Tibial artery (tissue), 4 donors: ENCODE measurements around the gene CCDC85B.

Experiments used
- DNase-seq, 2 donors: peaks; one replicate each; pipeline ENCODE4 v3.0.0-alpha.2; 2019
- H3K27ac ChIP-seq, 2 donors: fragments of 200-600 bp; sonication (generic) in 1 of 2; 1 replicate in 1 of 2; 2 replicates in 1 of 2; pipeline ENCODE4 v1.5.1; 2018 to 2019; ENCODE audit warnings: mild to moderate bottlenecking in 1 of 2
- H3K27me3 ChIP-seq, 2 donors: fragments of 200-600 bp; sonication (generic) in 1 of 2; one replicate each; pipeline versions ENCODE4 v1.5.1 to v1.6.0; 2016 to 2019
- H3K36me3 ChIP-seq, 3 donors: fragments of 200-600 bp; sonication (generic) in 2 of 3; one replicate each; pipeline ENCODE4 v1.5.1; 2016 to 2019; ENCODE audit warnings: mild to moderate bottlenecking in 2 of 3
- H3K4me1 ChIP-seq, 4 donors: fragments of 200-600 bp; sonication (generic) in 2 of 4; 1 replicate in 3 of 4; 2 replicates in 1 of 4; pipeline ENCODE4 v1.5.1; 2016 to 2019
- H3K4me3 ChIP-seq, 2 donors: fragments of 200-600 bp; sonication (generic) in 1 of 2; 1 replicate in 1 of 2; 2 replicates in 1 of 2; pipeline ENCODE4 v1.5.1; 2018 to 2019; ENCODE audit warnings: mild to moderate bottlenecking in 2 of 2
- H3K9me3 ChIP-seq, 3 donors: fragments of 200-600 bp; sonication (generic) in 1 of 3; one replicate each; pipeline ENCODE4 v1.5.1; 2016 to 2019
- intact Hi-C: fragments of 100-400 bp; cut with DNase I; formaldehyde crosslinking; loops from one replicate; pipeline ENCODE4 v1.15.0; 2023; ENCODE audit warnings: low total_unique reads
- TF ChIP-seq, protein P1 (sequence below), 2 experiments: fragments of 200-600 bp in 1 of 2; fragments of 450-650 bp in 1 of 2; IDR thresholded peaks; one replicate each; pipeline ENCODE4 v1.5.1; 2017 to 2019; ENCODE audit warnings: antibody characterized with exemption in 2 of 2, mild to moderate bottlenecking in 1 of 2, moderate library complexity in 1 of 2

CCDC85B gene

DNA sequence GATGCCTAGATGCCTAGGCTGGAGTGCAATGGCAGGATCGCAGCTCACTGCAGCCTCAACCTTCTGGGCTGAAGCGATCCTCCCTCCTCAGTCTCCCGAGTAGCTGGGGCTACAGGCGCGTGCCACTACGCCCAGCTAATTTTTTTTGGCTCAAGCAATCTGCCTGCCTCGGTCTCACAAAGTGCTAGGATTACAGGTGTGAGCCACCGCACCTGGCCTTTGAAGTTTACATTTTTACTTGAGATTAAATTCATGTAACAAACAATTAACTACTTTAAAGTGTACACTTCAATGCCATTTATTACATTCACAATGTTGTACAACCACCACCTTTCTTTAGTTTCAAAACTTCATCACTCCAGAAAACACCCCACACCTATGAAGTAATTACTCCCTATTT is 13.2 kb downstream of the CCDC85B start:
- Histone ChIP-seq H3K4me1 (peaks cover 0 to 19% (median 15%) of the 10 kb centered on the region in 4 donors), H3K9me3 (no peaks in the 10 kb centered on the region), H3K27me3 (no peaks in the 10 kb centered on the region), H3K4me3 (no peak overlapping the region), H3K36me3 (no peaks in the 10 kb centered on the region), H3K27ac (no peak overlapping the region)
- intact Hi-C loops: no loop called here
- no peak for DNase-seq
- TF ChIP-seq, protein P1, sequence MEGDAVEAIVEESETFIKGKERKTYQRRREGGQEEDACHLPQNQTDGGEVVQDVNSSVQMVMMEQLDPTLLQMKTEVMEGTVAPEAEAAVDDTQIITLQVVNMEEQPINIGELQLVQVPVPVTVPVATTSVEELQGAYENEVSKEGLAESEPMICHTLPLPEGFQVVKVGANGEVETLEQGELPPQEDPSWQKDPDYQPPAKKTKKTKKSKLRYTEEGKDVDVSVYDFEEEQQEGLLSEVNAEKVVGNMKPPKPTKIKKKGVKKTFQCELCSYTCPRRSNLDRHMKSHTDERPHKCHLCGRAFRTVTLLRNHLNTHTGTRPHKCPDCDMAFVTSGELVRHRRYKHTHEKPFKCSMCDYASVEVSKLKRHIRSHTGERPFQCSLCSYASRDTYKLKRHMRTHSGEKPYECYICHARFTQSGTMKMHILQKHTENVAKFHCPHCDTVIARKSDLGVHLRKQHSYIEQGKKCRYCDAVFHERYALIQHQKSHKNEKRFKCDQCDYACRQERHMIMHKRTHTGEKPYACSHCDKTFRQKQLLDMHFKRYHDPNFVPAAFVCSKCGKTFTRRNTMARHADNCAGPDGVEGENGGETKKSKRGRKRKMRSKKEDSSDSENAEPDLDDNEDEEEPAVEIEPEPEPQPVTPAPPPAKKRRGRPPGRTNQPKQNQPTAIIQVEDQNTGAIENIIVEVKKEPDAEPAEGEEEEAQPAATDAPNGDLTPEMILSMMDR (IDR thresholded peaks at IDR 0.05): no peak

DNA sequence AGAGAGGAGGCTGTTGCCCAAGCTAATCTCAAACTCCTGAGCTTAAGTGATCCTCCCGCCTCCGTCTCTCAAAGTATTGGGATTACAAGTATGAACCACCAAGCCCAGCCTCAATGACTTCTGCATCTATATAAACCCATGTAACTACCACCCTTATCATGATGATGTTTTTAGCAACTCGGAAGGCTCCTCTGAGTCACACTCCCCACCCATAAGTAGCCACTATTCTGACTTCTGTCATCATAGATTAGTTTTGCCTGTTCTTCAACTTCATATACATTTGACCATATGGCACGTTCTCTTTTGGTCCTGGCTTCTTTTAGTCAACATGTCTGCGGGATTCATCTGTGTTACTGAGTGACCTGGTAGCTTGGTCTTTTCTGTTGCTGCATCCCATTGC is 16.1 kb downstream of the CCDC85B start:
- DNase-seq: no peak
- H3K36me3 ChIP-seq: no peaks in the 10 kb centered on the region
- H3K27me3 ChIP-seq: no peaks in the 10 kb centered on the region
- H3K9me3 ChIP-seq: no peaks in the 10 kb centered on the region
- TF ChIP-seq, protein P1 (IDR thresholded peaks at IDR 0.05): no peak
- intact Hi-C loops: no loop called here
- H3K27ac ChIP-seq: no peak overlapping the region
- peaks cover 0 to 7% (median 4%) of the 10 kb centered on the region in 4 donors for H3K4me1 ChIP-seq
- H3K4me3 ChIP-seq: no peak overlapping the region

DNA sequence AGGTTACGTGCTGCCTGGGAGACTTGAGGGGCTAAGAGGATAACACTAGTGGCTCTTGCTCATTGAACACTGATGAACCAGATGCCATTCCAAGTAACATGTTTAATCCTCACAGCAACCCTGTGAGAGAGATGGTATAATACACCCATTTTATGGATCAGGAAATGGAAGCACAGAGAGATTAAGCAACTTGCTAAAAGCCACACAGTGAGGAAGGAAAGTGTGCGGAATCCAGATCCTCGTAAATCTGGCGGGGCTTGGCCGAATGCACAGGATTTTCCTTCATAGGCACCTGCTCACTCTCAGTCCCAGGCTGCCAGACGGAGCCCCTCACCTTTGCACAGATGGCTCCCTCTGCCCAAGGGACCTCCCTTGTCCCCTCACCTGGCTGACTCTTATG is 17.4 kb downstream of the CCDC85B start:
- H3K4me3 ChIP-seq: no peak overlapping the region
- TF ChIP-seq, protein P1 (IDR thresholded peaks at IDR 0.05): no peak
- no peaks in the 10 kb centered on the region for H3K9me3 ChIP-seq
- no peaks in the 10 kb centered on the region for H3K36me3 ChIP-seq
- no peaks in the 10 kb centered on the region for H3K27me3 ChIP-seq
- DNase-seq: no peak
- intact Hi-C loops: no loop called here
- H3K27ac ChIP-seq: no peak overlapping the region
- H3K4me1 ChIP-seq: peaks cover 0 to 20% (median 11%) of the 10 kb centered on the region in 4 donors

DNA sequence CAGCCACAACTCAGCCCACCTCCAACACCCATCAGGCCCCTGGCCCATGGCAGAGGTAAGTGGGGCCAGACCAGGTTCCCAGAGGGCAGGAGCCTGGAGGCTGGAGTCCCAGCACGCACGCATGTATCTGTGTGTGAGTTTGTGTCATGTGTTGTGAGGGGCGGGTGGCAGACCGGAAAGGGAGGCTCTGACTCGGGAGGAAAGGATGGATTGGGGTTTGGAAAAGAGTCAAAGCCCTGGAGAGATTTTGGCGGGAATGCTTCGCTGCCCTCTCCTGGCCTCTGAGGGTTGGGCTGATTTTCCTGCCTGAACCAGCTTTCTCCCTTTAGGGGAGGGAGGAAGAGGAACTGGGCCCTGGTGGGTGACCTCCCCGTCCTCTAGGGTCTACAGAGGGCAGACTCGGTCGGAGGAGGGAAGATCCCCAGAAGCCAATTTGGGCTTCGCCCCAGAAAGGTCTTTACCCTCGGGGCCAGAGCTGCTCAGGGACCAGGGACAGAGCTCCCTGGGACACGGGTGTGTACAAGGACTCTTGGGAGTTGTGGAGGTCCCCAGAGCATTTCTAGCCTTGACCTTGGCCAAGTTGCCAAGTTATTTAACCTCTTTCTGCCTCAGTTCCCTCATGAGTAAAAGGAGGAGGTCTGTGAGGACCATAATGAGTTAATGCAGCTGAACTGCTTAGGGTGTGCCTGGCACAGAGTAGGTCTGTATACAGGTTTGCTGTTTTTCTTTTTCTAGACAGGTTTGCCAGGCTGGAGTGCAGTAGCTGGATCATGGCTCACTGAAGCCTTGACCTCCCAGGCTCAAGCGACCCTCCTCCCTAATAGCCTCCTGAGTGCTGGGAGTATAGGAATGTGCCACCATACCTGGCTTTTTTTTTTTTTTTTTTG is 21.5 kb downstream of the CCDC85B start:
- no peaks in the 10 kb centered on the region for H3K9me3 ChIP-seq
- TF ChIP-seq, protein P1 (IDR thresholded peaks at IDR 0.05): peak; percentile 38 to 40
- peak; percentile 80 to 91 for DNase-seq
- no peaks in the 10 kb centered on the region for H3K27me3 ChIP-seq
- no peaks in the 10 kb centered on the region for H3K36me3 ChIP-seq
- H3K4me1 ChIP-seq: peaks cover 8 to 50% (median 35%) of the 10 kb centered on the region in 4 donors
- intact Hi-C loops: no loop called here
- H3K4me3 ChIP-seq: no peak overlapping the region
- H3K27ac ChIP-seq: peak overlapping the region; percentile 53 to 72

DNA sequence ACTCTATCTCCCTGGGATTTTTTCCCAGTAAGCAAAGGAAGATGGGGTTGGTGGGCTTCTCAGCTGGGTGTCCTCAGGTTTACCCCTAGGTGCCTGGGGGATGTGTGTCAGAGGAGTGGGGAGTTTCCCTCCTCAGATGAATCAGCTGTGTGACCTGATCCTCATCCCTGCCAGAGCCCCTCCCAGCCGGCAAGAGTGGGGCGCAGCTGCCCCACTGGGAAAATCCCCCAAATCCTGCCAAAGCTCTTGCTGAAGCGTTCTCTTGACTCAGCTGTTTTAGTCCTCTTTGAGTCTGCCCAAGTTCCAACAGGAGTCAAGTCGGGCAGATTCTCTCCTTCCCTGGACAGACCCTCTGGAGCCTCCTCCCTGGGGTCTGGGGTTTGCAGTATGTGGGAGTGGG is 22.4 kb downstream of the CCDC85B start:
- H3K4me3 ChIP-seq: no peak overlapping the region
- TF ChIP-seq, protein P1 (IDR thresholded peaks at IDR 0.05): no peak
- no peaks in the 10 kb centered on the region for H3K27me3 ChIP-seq
- no peaks in the 10 kb centered on the region for H3K36me3 ChIP-seq
- intact Hi-C loops: no loop called here
- no peaks in the 10 kb centered on the region for H3K9me3 ChIP-seq
- peaks cover 13 to 59% (median 44%) of the 10 kb centered on the region in 4 donors for H3K4me1 ChIP-seq
- no peak for DNase-seq
- H3K27ac ChIP-seq: peak overlapping the region; percentile 10 to 72
